ENCODE data around the gene CDC6.

CDC6 gene

GRCh38 chr17:40323391-40324381 lies 36.0 kb downstream of the CDC6 start:
- no peak for DNase-seq (ENCODE audit: low read depth)

DNA sequence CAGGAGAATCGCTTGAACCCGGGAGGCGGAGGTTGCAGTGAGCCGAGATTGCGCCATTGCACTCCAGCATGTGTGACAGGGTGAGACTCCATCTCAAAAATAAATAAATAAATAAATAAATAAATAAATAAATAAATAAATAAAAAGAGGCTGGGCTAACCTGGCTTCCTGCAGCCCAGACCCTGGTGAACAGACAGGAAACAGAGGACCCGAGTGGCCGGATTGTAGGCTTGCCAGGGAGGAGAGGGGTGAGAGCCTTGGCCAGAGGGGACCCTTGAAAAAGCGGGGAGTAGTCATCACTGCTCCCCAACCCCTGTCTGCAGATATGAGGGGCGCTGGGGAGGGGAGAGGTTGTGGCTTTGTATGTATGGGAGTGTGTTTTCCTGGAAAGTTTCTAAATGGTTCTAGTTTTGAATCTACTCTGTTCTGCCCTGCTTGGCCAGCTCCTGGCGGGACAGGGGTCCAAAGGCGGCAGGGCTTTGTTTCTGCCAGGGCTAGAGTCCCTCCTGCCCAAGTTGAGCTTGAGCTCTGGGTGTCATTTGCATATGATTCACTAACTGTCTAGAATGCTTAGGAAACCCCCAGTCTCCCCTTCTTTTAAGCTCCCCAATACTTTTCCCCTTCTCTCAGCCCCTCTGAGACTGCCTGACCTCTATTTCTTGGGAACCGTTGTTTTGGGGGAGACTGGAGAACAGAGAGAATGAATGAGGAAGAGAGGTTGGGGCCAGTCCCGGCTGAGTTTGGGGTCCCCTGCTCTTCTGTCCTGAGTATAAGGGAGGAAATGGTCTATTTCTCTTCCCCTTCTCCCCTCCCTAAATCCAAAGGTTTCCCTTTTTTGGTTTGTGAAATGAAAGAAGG lies 37.7 kb downstream of the CDC6 start:
- no peak for DNase-seq (ENCODE audit: low read depth)

DNA sequence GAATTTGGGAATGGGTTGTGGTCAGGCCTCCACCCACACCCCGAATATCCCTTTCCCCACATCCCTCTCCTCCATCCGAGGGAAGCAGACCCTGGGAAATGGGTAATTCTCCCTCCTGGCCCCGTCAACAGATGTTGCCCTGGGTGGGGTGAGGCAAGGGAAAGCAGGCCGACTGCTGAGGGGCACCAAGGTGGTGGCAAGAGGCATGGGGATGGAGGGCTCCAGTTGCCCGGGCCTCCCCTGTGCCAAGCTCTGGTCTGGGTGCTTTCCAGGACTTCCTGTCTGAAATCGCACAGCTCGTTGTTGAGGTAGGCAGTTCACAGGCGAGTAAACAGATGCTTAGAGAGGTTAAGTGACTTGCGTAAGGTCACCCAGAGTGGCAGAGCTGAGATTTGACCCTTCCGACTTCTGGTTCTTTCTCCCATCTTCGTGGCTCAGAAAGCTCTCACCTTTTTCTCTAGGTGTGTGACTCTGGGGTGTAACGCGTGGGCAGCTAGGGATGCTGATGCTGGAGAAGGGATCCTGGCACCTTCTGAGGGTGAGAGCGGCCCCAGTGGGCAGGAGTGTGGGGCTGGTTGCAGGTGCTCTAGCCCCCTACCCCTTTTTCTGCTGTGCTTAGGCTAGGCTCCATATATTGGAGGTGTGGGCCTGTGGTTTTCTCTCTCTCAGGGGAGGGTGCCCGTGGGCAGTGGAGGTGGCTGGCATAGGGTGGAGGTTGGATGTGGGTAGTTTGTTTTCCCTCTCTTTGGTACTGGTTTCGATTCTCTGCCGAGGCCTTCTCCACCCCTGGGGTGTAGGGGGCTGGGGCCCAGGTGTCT lies 38.5 kb downstream of the CDC6 start:
- no peak for DNase-seq (ENCODE audit: low read depth)

GRCh38 chr17:40326832-40327199 lies 39.1 kb downstream of the CDC6 start:
- no peak for DNase-seq (ENCODE audit: low read depth)

- DNase-seq (ENCODE audit: low read depth) = no peak
Measured at GRCh38 chr17:40327244-40327729, 39.6 kb downstream of the CDC6 start.

GRCh38 chr17:40327735-40328385 lies 40.2 kb downstream of the CDC6 start:
- DNase-seq (ENCODE audit: low read depth) = no peak

GRCh38 chr17:40328386-40328766 lies 40.7 kb downstream of the CDC6 start:
- DNase-seq (ENCODE audit: low read depth) = no peak

- DNase-seq (ENCODE audit: low read depth) = no peak
Measured at GRCh38 chr17:40329839-40330794, 42.4 kb downstream of the CDC6 start.

- DNase-seq (ENCODE audit: low read depth) = no peak
Measured at GRCh38 chr17:40330850-40331470, 43.3 kb downstream of the CDC6 start.

DNA sequence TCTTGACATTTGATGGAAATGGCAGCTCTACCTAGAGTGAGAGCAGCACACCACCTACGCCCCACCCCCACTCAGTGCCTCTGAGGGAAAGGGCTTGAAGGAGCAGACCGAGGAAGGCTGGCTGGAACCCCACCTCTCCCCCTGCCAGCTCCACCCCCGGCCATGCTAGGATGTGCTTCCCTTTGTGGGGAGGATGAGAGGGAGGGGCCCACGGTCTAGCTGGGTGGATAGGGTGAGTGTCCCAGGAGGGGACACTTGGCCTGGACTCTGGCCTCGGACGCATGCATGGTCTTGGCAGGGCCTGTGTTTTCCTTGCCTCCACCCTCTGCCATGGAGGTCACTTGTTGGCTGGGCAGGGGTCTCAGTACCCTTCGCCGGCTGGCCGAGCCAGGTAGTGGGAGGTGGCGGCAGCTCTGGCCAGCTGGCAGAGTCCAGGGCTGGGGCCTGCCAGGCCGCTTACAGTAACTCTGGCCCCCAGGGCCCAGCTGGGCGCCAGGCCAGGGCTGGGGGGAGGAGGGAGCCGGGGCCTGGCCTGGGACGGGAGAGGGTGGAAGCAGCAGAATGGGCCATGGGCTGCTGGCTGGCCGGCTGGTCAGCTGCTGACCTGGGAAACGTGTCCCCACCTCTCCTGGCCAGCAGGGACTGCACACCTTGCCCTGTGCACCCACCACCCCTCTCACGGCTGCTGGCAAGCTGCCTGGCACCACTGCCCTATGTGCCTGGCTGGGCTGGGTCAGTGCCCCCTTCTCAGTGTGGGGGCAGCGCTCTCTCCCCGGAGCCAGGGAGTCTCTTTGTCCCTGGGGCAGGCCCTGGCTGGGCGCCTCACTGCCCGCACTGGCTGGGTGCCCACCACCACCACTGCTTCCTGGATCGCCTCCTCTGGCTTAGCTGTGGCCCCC lies 44.3 kb downstream of the CDC6 start:
- no peak for DNase-seq (ENCODE audit: low read depth)

GRCh38 chr17:40333781-40334448 lies 46.2 kb downstream of the CDC6 start:
- no peak for DNase-seq (ENCODE audit: low read depth)

DNA sequence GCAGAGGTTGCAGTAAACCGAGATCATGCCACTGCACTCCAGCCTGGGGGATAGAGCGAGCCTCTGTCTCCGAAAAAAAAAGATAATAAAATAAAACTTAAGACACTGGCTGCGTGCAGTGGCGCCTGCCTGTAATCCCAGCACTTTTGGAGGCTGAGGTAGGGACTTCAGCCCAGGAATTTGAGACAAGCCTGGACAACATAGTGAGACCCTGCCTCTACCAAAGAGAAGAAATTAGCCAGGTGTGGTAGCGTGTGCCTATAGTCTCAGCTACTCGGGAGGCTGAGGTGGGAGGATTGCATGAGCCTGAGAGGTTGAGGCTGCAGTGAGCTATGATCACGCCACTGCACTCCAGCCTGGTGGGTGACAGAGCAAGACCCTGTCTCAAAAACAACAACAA lies 47.9 kb downstream of the CDC6 start:
- no peak for DNase-seq (ENCODE audit: low read depth)

GRCh38 chr17:40337351-40337750 lies 49.7 kb downstream of the CDC6 start:
- DNase-seq (ENCODE audit: low read depth) = no peak

DNA sequence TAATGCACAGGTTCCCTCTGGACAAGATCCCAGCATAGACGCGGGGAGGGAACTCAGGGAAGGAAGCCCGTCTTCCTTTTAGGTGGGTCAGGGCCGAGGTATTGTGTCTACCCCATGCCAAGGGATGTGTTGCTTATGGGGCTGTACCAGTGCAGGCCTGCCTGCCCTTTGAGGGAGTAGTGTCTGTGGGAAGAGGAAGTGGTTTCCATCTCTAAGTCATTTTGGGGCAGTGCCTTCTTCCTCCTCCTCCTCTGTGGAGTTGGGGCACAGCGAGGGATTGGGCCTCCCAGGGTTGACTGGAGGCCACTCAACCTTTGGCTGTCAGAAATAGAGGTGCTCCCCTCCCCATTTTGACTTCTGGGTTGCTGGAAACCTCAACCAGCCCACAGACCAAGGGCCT lies 50.4 kb downstream of the CDC6 start:
- DNase-seq (ENCODE audit: low read depth) = no peak

- no peak for DNase-seq (ENCODE audit: low read depth)
Measured at GRCh38 chr17:40338941-40339649, 51.4 kb downstream of the CDC6 start.

DNA sequence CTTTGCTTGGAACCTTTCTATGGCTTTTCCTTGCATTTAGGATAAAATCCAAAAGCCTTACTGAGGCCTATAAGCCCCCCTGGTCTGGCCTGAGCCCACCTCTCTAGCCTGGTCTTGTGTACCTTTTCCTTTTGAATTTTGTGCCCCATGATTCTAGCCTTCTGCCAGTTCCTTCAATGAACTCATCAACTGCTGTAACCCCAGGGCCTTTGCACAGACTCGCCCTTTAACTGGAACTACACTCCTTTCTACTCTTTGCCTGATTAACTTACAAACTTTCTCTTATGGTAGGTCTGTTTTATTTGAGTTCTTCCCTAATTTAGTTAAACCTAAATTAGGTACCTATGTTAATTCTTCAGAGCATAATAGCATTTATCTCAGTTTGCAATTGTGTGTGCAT lies 52.6 kb downstream of the CDC6 start:
- no peak for DNase-seq (ENCODE audit: low read depth)
